IPS DF 4.7 (cell line): ENCODE results near the gene NUP160.
"Not testable (repeated sequence)": the region's sequence is repeated elsewhere in the genome, so short reads cannot be mapped to it uniquely, and the experiment has no call there.

Experiments used
- DNase-seq: peaks from one replicate; pipeline ENCODE4 v3.0.0-alpha.2; 2013; ENCODE audit warnings: low spot score; ENCODE audit errors: extremely low read depth

The NUP160 gene

DNA sequence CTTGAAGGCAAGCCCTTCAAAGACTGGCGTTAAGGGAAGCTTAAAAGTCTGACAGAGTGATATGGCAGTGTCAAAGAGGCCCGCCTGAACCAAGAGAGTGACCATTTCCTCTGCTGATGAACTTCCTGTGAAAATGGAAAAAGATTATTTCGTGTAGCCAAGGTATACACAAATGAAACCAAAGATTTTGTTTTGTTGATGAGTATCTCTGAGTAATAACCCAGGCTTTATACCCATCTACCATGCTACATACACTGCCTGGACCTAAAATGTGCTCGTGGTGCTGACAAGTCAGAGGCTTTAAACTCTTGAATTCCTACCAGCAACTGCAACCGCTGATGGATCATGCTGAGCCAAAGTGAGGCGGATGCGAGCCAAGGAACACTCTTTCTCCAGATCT lies 60.0 kb downstream of the NUP160 start:
- no peak for DNase-seq

DNA sequence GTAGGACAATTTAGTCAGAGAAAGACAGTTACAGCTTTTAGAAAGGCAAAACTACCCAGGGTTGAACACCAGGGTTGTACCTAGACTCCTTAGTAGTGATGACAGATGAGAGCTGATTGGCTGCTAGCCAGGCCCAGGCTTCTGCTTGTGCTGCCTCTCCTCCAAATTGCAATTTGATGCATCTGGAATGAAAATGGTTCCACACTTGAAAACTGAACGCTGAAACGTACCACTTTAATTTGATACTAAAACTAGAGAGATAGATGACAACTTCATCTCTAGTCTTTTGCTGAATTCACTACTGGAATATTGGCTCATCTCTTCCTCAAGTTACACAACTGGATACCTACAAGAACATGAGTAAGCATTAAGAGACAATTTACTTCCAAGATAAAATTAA lies 61.8 kb downstream of the NUP160 start:
- DNase-seq, result no peak

DNA sequence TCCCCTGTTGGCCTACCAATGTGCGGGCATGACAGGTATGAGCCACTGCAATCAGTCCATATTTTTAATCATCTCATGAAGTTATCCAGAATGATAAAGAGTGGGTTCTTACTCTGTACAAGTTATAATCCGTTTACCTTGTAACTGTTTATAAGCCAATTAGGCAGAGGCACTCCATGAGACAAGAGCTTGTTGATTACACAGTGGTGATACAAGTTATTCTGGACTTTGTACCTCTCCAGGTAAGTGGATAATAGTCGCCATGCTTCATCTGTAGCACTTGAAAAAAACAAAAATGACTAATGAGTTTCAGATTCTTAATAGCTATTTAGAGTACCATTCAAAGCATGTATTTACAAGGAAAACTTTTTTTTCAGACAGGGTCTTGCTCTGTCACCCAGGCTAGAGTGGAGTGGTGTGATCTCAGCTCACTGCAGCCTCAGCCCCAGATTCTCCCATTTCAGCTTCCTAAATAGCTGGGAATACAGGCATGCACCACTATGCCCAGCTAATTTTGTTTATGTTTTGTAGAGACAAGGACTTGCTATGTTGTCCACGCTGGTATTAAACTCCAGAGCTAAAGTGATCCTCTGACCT lies 63.3 kb downstream of the NUP160 start:
- no peak for DNase-seq

DNA sequence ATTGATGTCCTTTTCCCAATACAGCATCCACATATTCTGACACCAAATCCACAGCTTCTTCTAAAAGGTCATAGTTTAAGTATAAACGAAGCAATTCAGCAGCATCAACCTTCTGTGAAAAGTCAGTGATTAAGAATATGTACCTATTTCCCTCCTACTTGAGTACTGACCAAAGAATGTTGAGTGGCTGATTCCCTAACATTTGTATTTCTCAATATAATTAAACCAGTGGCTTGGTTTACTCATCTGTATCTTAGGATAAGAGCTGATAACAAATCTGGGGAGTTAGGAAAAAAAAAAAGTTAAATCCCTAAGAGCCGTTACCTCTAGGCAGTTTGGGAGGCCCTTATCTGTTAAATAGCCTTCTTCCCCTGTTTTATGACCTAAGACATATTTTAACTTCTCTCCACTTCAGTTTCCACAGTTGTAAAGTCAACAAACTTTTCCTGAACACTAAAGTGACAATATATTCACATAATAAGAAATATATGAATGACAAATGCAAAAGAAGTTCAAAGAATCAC lies 65.0 kb downstream of the NUP160 start:
- no peak for DNase-seq

- DNase-seq, result no peak
Measured at GRCh38 chr11:47778878-47779483, 69.2 kb downstream of the NUP160 start.

DNA sequence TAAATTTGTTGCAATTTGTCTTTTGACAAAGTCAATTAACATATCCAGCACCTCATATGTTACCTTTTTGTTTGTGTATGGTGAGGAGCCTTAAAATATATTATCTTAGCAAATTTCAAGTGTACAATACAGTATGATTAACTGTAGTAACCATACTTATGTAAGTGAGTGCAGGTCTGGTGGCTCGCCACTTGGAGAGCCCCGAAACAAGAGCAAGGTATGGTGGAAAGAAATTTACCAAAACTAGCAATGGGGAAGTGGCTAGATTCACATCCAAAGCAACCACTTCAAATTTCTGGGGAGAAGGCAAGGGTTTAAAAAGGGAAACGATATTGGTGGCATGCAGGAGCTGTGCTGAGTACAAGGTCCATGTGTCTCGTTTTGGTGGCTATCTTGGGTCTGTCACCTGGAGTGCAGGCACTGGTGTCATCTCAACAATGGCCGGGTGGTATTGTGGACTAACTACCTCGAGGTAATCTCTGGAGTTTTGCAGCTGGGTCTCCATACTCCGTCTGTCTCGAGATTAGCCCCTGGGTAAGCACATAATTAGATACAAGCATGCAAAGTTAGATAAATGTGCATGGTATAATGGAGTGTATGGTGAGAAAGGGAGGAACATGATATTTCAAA lies 72.8 kb downstream of the NUP160 start:
- no peak for DNase-seq

GRCh38 chr11:47773882-47774281 lies 74.3 kb downstream of the NUP160 start:
- DNase-seq, result no peak

GRCh38 chr11:47769556-47769955 lies 78.6 kb downstream of the NUP160 start:
- not testable (repeated sequence) for DNase-seq

GRCh38 chr11:47768101-47768612 lies 80.0 kb downstream of the NUP160 start:
- no peak for DNase-seq

- no peak for DNase-seq
Measured at GRCh38 chr11:47766509-47767227, 81.5 kb downstream of the NUP160 start.

GRCh38 chr11:47765086-47765485 lies 83.1 kb downstream of the NUP160 start:
- DNase-seq, result no peak

- not testable (repeated sequence) for DNase-seq
Measured at GRCh38 chr11:47759291-47759690, 88.9 kb downstream of the NUP160 start.

DNA sequence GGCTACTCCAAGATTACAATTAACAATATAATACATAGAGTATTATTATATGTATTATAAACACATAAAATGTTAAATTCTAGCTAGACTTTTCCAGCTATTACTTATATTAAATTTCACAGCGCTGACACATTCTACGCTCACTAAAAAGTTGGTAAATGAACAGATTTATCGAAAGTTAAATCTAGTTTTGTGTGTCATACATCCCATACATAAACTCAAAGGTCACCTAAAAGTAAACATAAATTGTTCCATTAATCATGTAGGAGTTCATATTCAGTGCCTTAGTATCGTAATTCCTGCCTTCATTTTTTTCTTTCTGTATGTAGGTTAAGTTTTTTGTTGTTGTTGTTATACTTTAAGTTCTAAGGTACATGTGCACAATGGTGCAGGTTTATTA lies 91.9 kb downstream of the NUP160 start:
- DNase-seq, result no peak

DNA sequence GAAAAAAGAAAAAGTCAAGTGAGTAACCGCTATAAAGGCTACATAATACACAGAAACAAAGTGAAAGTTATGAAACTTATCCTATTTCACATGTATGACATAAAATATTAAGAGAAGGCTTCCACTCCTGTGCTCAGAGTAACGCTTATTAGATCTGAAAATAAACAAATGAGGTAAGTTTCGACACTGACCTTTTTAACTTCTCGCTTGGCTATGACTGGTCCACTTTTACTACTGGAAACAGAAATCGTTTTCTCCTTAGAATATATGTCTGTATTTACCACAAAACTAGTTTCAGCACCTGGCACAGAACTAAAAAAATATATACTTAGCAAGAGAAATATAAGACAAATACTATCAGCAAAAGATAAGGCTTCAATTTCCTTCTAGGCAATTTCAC lies 97.4 kb downstream of the NUP160 start:
- no peak for DNase-seq

GRCh38 chr11:47742494-47742893 lies 105.7 kb downstream of the NUP160 start:
- not testable (repeated sequence) for DNase-seq

DNA sequence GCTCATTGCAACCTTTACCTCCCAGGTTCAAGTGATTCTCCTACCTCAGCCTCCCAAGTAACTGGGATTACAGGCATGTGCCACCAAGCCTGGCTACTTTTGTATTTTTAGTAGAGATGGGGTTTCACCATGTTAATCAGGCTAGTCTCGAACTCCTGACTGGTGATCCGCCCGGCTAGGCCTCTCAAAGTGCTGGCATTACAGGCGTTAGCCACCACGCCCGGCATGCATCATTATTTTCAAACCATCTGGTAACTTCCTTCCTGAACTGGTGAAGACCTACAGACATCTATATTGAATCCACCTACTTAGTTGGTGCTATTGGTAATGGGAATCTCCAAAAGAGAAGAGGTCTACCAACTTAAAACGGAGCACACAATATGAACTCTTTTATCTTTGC lies 110.3 kb downstream of the NUP160 start:
- not testable (repeated sequence) for DNase-seq

DNA sequence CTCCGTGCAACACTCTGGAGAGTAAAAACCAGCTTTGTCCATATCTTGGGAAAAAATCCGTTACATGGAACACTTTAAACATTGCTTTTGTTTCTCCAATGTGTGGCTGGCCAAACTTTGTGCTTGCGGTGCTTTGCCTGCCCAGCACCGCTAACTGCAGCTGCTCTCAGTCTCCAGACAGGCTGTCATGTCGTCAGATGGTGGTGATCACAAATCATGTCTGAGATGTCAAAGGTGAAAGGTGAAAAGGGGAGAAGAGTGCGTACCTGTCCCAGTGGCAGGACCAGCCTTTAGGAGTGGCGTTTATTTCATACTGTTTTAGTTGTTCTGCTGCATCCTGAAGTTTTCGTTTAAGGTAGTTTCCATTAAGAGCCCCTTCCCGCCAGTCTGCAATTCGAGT lies 115.9 kb downstream of the NUP160 start:
- no peak for DNase-seq

DNA sequence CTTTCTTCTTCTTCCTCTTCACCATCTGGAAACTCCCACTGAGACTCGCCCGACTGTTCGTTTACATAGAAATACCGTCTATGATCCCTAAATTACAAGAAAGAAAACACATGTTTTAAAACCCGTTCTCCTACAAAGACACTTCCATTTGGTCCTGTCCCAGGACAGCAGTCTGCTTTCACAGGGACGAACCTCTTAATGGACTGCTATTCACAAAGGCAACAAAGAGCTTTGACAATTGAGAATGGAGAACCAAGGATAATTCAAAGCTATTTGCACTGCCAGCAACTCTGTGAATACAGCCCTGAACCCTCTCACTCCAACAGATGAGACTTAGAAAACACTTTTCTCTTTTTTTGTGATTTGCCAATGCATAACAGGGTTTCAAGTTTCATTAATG lies 116.7 kb downstream of the NUP160 start:
- no peak for DNase-seq
